GM18951 (cell line): ENCODE data around the gene ACTG2.
"Not testable (repeated sequence)": the region's sequence is repeated elsewhere in the genome, so short reads cannot be mapped to it uniquely, and the experiment has no call there.

Experiments
- POLR2A ChIP-seq: IDR thresholded peaks from 4 replicates; pipeline ENCODE4 v1.6.1; 2011; ENCODE audit warnings: mild to moderate bottlenecking; ENCODE audit not compliant: insufficient read length, insufficient read depth; ENCODE audit errors: extremely low read depth
- in situ Hi-C: fragments of 300-500 bp; cut with MboI; formaldehyde crosslinking; loops from one replicate; pipeline ENCODE4 v1.12.0; 2022; ENCODE audit warnings: low sequenced_read_pairs, mixed read lengths, inconsistent platforms; ENCODE audit not compliant: unreplicated experiment

Gene ACTG2

GRCh38 chr2:73938718-73939352, 46.0 kb downstream of the ACTG2 start:
- in situ Hi-C loops, result no loop called here
- TF ChIP-seq POLR2A, result no peak

- in situ Hi-C loops, result no loop called here
- TF ChIP-seq POLR2A, result no peak
These were observed 46.6 kb downstream of the ACTG2 start for GRCh38 chr2:73939419-73939818.

- in situ Hi-C loops, result not testable (repeated sequence)
These were observed 47.3 kb downstream of the ACTG2 start for GRCh38 chr2:73940066-73940465.

- no peak for TF ChIP-seq POLR2A
- in situ Hi-C loops, result no loop called here
These were observed 49.9 kb downstream of the ACTG2 start for GRCh38 chr2:73942664-73943063.

GRCh38 chr2:73944714-73945113, 51.9 kb downstream of the ACTG2 start:
- no peak for TF ChIP-seq POLR2A
- in situ Hi-C loops, result no loop called here

- no peak for TF ChIP-seq POLR2A
- in situ Hi-C loops, result no loop called here
These were observed 53.4 kb downstream of the ACTG2 start for GRCh38 chr2:73946215-73946614.

- in situ Hi-C loops, result no loop called here
- TF ChIP-seq POLR2A, result no peak
These were observed 53.9 kb downstream of the ACTG2 start for GRCh38 chr2:73946666-73947065.

GRCh38 chr2:73947412-73948018, 54.7 kb downstream of the ACTG2 start:
- in situ Hi-C loops, result no loop called here
- no peak for TF ChIP-seq POLR2A

GRCh38 chr2:73949802-73950201, 57.0 kb downstream of the ACTG2 start:
- in situ Hi-C loops, result no loop called here
- no peak for TF ChIP-seq POLR2A

- in situ Hi-C loops, result no loop called here
These were observed 60.0 kb downstream of the ACTG2 start for GRCh38 chr2:73952499-73953446.

GRCh38 chr2:73956218-73956865, 63.5 kb downstream of the ACTG2 start:
- in situ Hi-C loops, result no loop called here
- TF ChIP-seq POLR2A, result no peak

More at GRCh38 chr2:73952499-73953446, 60.0 kb downstream of the ACTG2 start:
- TF ChIP-seq POLR2A, result no peak

GRCh38 chr2:73961274-73961673, 68.5 kb downstream of the ACTG2 start:
- TF ChIP-seq POLR2A, result no peak
- in situ Hi-C loops, result no loop called here
